CD4-positive, alpha-beta T cell (primary cell): ENCODE measurements around the gene MTSS2. TPM values are rescaled to one million over a fixed set of nuclear protein-coding genes. Genes with fewer than 3 reads are reported as not detected.

ENCODE experiments used
- ATAC-seq: fragments of 200-7000 bp; cut with Tn5 transposase; one replicate; pipeline ENCODE4 v1.10.0; 2022; ENCODE audit warnings: mild to moderate bottlenecking; ENCODE audit not compliant: poor library complexity
- CTCF ChIA-PET: fragments of 350-600 bp; sonication (Branson Sonifier 250); formaldehyde crosslinking; loops from one replicate; lab custom pipeline; 2021; ENCODE audit warnings: antibody characterized with exemption, inconsistent platforms; lab: Charles Lee
- POLR2A ChIA-PET: fragments of 350-600 bp; sonication (Branson Sonifier 250); formaldehyde crosslinking; loops from one replicate; lab custom pipeline; 2021; ENCODE audit warnings: antibody characterized with exemption, inconsistent platforms; lab: Charles Lee
- DNase-seq, 14 experiments: peaks; one replicate each; pipeline ENCODE4 v3.0.0-alpha.2; 2013 to 2020; ENCODE audit warnings: mixed read lengths in 2 of 14
- H3K27ac ChIP-seq, 2 donors: one replicate each; pipeline versions ENCODE4 v1.5.1 to v1.7.0; 2013; ENCODE audit warnings: low read length in 2 of 2, low read depth in 1 of 2, mild to moderate bottlenecking in 1 of 2
- H3K27me3 ChIP-seq, 2 experiments: 1 replicate in 1 of 2; 2 replicates in 1 of 2; pipeline versions ENCODE4 v1.6.1 to v1.7.0; 2013; ENCODE audit warnings: low read length in 2 of 2, control low read depth in 1 of 2, mild to moderate bottlenecking in 1 of 2, moderate library complexity in 1 of 2; ENCODE audit not compliant: insufficient read depth in 2 of 2, control insufficient read depth in 1 of 2
- H3K36me3 ChIP-seq: one replicate; pipeline ENCODE4 v1.6.1; 2013; ENCODE audit warnings: low read length, control low read depth; ENCODE audit not compliant: insufficient read depth
- H3K4me1 ChIP-seq: one replicate; pipeline ENCODE4 v1.6.1; 2013; ENCODE audit warnings: low read length, control low read depth; ENCODE audit not compliant: insufficient read depth
- H3K4me3 ChIP-seq: one replicate; pipeline ENCODE4 v1.5.1; 2013; ENCODE audit warnings: mild to moderate bottlenecking, low read length, moderate library complexity
- H3K9me3 ChIP-seq, 2 experiments: 1 replicate in 1 of 2; 2 replicates in 1 of 2; pipeline versions ENCODE4 v1.6.1 to v1.7.0; 2013; ENCODE audit warnings: low read length in 2 of 2, mild to moderate bottlenecking in 2 of 2, control low read depth in 1 of 2, moderate library complexity in 1 of 2; ENCODE audit not compliant: control insufficient read depth in 1 of 2, insufficient read depth in 1 of 2
- H3K27ac Mint-ChIP-seq: one replicate; pipeline ENCODE4 v1.8.0; 2020; ENCODE audit warnings: mixed read lengths
- H3K27me3 Mint-ChIP-seq: one replicate; pipeline ENCODE4 v1.8.0; 2021; ENCODE audit warnings: mixed read lengths
- H3K36me3 Mint-ChIP-seq: one replicate; pipeline ENCODE4 v1.8.0; 2021; ENCODE audit warnings: low read depth, mixed read lengths
- H3K4me1 Mint-ChIP-seq: one replicate; pipeline ENCODE4 v1.8.0; 2021; ENCODE audit warnings: low read depth, mixed read lengths
- H3K4me3 Mint-ChIP-seq: one replicate; pipeline ENCODE4 v1.8.0; 2020; ENCODE audit warnings: mild to moderate bottlenecking, mixed read lengths
- H3K9me3 Mint-ChIP-seq: one replicate; pipeline ENCODE4 v1.8.0; 2020; ENCODE audit warnings: mixed read lengths
- intact Hi-C, 2 experiments: fragments of 100-400 bp; cut with DNase I in 1 of 2; cut with micrococcal nuclease in 1 of 2; formaldehyde crosslinking; loops; one replicate each; pipeline versions ENCODE4 v1.15.1 to v1.9.0; 2023 to 2025; cut with DNase I, micrococcal nuclease
- total RNA-seq, 174 experiments: library from RNA in 2 of 174; stranded (reverse) in 2 of 174; gene quantifications; one replicate each; pipeline ENCODE4 v1.2.3 and lab custom pipeline; 2021 to 2026
- TF ChIP-seq, protein P1 (sequence below): fragments of 200-600 bp; IDR thresholded peaks from one replicate; pipeline ENCODE4 v1.8.0; 2022; ENCODE audit warnings: antibody characterized with exemption, mild to moderate bottlenecking

Gene MTSS2
- total RNA-seq, 2 experiments from 2014 or later = 15.4 to 16.4 TPM

- H3K4me1 Mint-ChIP-seq = peaks cover 4% of the 10 kb centered on the region
- no peaks in the 10 kb centered on the region for H3K27me3 ChIP-seq
- H3K36me3 Mint-ChIP-seq = no peaks in the 10 kb centered on the region
- H3K9me3 Mint-ChIP-seq = no peaks in the 10 kb centered on the region
- ChIA-PET POLR2A (no interaction called here), CTCF (interaction anchor here (0.6 to 0.7 kb wide), 4 partner anchors 114 to 124 kb away, joined by 3 read pairs; no protein-coding TSS in a partner anchor)
- H3K4me3 ChIP-seq = no peak overlapping the region
- TF ChIP-seq, protein P1, sequence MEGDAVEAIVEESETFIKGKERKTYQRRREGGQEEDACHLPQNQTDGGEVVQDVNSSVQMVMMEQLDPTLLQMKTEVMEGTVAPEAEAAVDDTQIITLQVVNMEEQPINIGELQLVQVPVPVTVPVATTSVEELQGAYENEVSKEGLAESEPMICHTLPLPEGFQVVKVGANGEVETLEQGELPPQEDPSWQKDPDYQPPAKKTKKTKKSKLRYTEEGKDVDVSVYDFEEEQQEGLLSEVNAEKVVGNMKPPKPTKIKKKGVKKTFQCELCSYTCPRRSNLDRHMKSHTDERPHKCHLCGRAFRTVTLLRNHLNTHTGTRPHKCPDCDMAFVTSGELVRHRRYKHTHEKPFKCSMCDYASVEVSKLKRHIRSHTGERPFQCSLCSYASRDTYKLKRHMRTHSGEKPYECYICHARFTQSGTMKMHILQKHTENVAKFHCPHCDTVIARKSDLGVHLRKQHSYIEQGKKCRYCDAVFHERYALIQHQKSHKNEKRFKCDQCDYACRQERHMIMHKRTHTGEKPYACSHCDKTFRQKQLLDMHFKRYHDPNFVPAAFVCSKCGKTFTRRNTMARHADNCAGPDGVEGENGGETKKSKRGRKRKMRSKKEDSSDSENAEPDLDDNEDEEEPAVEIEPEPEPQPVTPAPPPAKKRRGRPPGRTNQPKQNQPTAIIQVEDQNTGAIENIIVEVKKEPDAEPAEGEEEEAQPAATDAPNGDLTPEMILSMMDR = peak; percentile 88
- no peaks in the 10 kb centered on the region for H3K9me3 ChIP-seq
- H3K27me3 Mint-ChIP-seq = no peaks in the 10 kb centered on the region
- DNase-seq (peak; percentile 60 to 86 (median 78)), ATAC-seq (peak; percentile 92)
- H3K27ac Mint-ChIP-seq = no peak overlapping the region
- peaks cover 4% of the 10 kb centered on the region for H3K4me1 ChIP-seq
- no peaks in the 10 kb centered on the region for H3K36me3 ChIP-seq
- intact Hi-C loops = loop anchor here (1.0 to 10.0 kb wide), 8 partner anchors 117 to 1259 kb away; no protein-coding TSS in a partner anchor
- no peak overlapping the region for H3K27ac ChIP-seq
- H3K4me3 Mint-ChIP-seq = no peak overlapping the region
Observed at GRCh38 chr16:70653809-70654771, 31.8 kb downstream of the MTSS2 start.

- H3K27ac ChIP-seq = no peak overlapping the region
- H3K27me3 ChIP-seq = no peaks in the 10 kb centered on the region
- CTCF ChIA-PET = interaction anchor here (0.6 to 0.7 kb wide), 3 partner anchors 115 to 124 kb away, joined by 3 read pairs; no protein-coding TSS in a partner anchor
- TF ChIP-seq, protein P1 = no peak
- H3K9me3 Mint-ChIP-seq = no peaks in the 10 kb centered on the region
- no peak overlapping the region for H3K4me3 ChIP-seq
- DNase-seq (no peak), ATAC-seq (no peak)
- no peaks in the 10 kb centered on the region for H3K9me3 ChIP-seq
- peaks cover 4% of the 10 kb centered on the region for H3K4me1 Mint-ChIP-seq
- POLR2A ChIA-PET = no interaction called here
- no peaks in the 10 kb centered on the region for H3K36me3 Mint-ChIP-seq
- H3K4me1 ChIP-seq = peaks cover 4% of the 10 kb centered on the region
- no peak overlapping the region for H3K4me3 Mint-ChIP-seq
- H3K27me3 Mint-ChIP-seq = no peaks in the 10 kb centered on the region
- no peaks in the 10 kb centered on the region for H3K36me3 ChIP-seq
- H3K27ac Mint-ChIP-seq = no peak overlapping the region
- intact Hi-C loops = loop anchor here (1.0 to 10.0 kb wide), 8 partner anchors 118 to 1259 kb away; no protein-coding TSS in a partner anchor
Observed at GRCh38 chr16:70653406-70653805, 32.4 kb downstream of the MTSS2 start.

- ATAC-seq (no peak), DNase-seq (no peak)
- no peak overlapping the region for H3K4me3 ChIP-seq
- H3K27me3 ChIP-seq = no peaks in the 10 kb centered on the region
- intact Hi-C loops = loop anchor here (2.0 to 10.0 kb wide), 7 partner anchors 146 to 1258 kb away; no protein-coding TSS in a partner anchor
- H3K27me3 Mint-ChIP-seq = no peaks in the 10 kb centered on the region
- H3K4me1 Mint-ChIP-seq = peaks cover 4% of the 10 kb centered on the region
- TF ChIP-seq, protein P1 = no peak
- H3K27ac Mint-ChIP-seq = no peak overlapping the region
- no peak overlapping the region for H3K27ac ChIP-seq
- ChIA-PET POLR2A (no interaction called here), CTCF (no interaction called here)
- H3K9me3 Mint-ChIP-seq = no peaks in the 10 kb centered on the region
- H3K36me3 ChIP-seq = no peaks in the 10 kb centered on the region
- no peaks in the 10 kb centered on the region for H3K9me3 ChIP-seq
- peaks cover 4% of the 10 kb centered on the region for H3K4me1 ChIP-seq
- no peaks in the 10 kb centered on the region for H3K36me3 Mint-ChIP-seq
- no peak overlapping the region for H3K4me3 Mint-ChIP-seq
Observed at GRCh38 chr16:70652322-70652721, 33.5 kb downstream of the MTSS2 start.
